GM13976 (cell line): ENCODE measurements around the gene CDYL.

ENCODE experiments used
- DNase-seq: peaks from one replicate; pipeline ENCODE4 v3.0.0; 2012; ENCODE audit warnings: low spot score
- CTCF ChIP-seq: IDR thresholded peaks from 2 replicates; pipeline ENCODE4 v1.5.1; 2012; ENCODE audit warnings: borderline replicate concordance, mild to moderate bottlenecking; ENCODE audit not compliant: insufficient read depth; ENCODE audit errors: extremely low read depth, missing control alignments, control extremely low read depth
- in situ Hi-C: fragments of 300-500 bp; cut with MboI; formaldehyde crosslinking; loops from one replicate; pipeline ENCODE4 v1.12.0; 2022; ENCODE audit warnings: low sequenced_read_pairs, mixed read lengths, inconsistent platforms; ENCODE audit not compliant: unreplicated experiment

Gene CDYL

GRCh38 chr6:4788482-4788881 is 12.3 kb downstream of the CDYL start:
- no peak for TF ChIP-seq CTCF
- in situ Hi-C loops = no loop called here
- DNase-seq = no peak

- TF ChIP-seq CTCF = peak; percentile 30
- in situ Hi-C loops = no loop called here
- peak; percentile 53 for DNase-seq
These were observed 12.9 kb downstream of the CDYL start for GRCh38 chr6:4788953-4789584.

- TF ChIP-seq CTCF = no peak
- DNase-seq = no peak
- in situ Hi-C loops = no loop called here
These were observed 14.1 kb downstream of the CDYL start for GRCh38 chr6:4790158-4790899.

GRCh38 chr6:4794140-4794707 is 18.0 kb downstream of the CDYL start:
- in situ Hi-C loops = no loop called here
- no peak for TF ChIP-seq CTCF
- DNase-seq = no peak

- TF ChIP-seq CTCF = no peak
- DNase-seq = no peak
- in situ Hi-C loops = no loop called here
These were observed 21.4 kb downstream of the CDYL start for GRCh38 chr6:4797587-4797986.

- TF ChIP-seq CTCF = no peak
- in situ Hi-C loops = no loop called here
- no peak for DNase-seq
These were observed 23.7 kb downstream of the CDYL start for GRCh38 chr6:4799912-4800311.
